DMS153 treated with DMSO at 0.1 percent for 48 hours (cell line): ENCODE results near the gene PCDHGB6.
"Not testable (repeated sequence)": the region's sequence is repeated elsewhere in the genome, so short reads cannot be mapped to it uniquely, and the experiment has no call there.

ENCODE experiments used
- DNase-seq: peaks from one replicate; lab custom pipeline; 2025; ENCODE audit not compliant: unreplicated experiment; lab: John Stamatoyannopoulos, UW

The PCDHGB6 gene

GRCh38 chr5:141417494-141418172, 9.8 kb downstream of the PCDHGB6 start, which contains the start of gene PCDHGB7:
Gene PCDHGB7 (plus strand): TSS chr5:141417677. CDS start chr5:141417860, 183 bp downstream.
- not testable (repeated sequence) for DNase-seq

- no peak for DNase-seq
Measured at GRCh38 chr5:141419074-141419880, 11.5 kb downstream of the PCDHGB6 start.

- DNase-seq: no peak
Measured at GRCh38 chr5:141420855-141421488, 13.2 kb downstream of the PCDHGB6 start, which contains the start of gene PCDHGA11. Gene PCDHGA11 (plus strand): TSS chr5:141421051. CDS start chr5:141421228, 177 bp downstream.

- no peak for DNase-seq
Measured at GRCh38 chr5:141421489-141421855, 13.7 kb downstream of the PCDHGB6 start.

GRCh38 chr5:141422742-141423291, 15.0 kb downstream of the PCDHGB6 start:
- no peak for DNase-seq

DNA sequence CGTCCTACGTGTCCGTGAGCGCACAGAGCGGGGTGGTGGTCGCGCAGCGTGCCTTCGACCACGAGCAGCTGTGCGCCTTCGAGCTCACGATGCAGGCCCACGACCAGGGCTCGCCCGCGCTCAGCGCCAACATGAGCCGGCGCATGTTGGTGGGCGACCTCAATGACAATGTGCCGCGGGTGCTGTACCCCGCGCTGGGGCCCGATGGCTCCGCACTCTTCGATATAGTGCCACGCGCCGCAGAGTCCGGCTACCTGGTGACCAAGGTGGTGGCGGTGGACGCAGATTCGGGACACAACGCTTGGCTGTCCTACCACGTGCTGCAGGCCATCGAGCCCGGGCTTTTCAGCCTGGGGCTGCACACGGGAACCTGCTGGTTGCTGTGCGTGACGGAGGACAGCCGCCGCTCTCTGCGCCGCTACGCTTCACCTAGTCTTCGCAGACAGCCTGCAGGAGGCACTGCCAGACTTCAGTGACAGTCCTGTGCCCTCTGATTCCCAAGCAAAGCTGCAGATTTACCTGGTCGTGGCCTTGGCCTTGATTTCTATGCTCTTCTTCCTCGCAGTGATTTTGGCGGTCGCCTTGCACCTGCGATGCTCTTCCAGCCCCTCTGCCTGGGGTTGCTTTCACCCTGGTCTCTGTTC, 20.1 kb downstream of the PCDHGB6 start:
- no peak for DNase-seq

- DNase-seq: no peak
Measured at GRCh38 chr5:141430332-141431113, 22.7 kb downstream of the PCDHGB6 start, which contains the start of gene PCDHGA12. Gene PCDHGA12 (plus strand): TSS chr5:141430507. CDS start chr5:141430760, 253 bp downstream.

DNA sequence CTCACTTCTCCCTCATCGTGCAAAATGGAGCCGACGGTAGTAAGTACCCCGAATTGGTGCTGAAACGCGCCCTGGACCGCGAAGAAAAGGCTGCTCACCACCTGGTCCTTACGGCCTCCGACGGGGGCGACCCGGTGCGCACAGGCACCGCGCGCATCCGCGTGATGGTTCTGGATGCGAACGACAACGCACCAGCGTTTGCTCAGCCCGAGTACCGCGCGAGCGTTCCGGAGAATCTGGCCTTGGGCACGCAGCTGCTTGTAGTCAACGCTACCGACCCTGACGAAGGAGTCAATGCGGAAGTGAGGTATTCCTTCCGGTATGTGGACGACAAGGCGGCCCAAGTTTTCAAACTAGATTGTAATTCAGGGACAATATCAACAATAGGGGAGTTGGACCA, 23.5 kb downstream of the PCDHGB6 start:
- DNase-seq: no peak

DNA sequence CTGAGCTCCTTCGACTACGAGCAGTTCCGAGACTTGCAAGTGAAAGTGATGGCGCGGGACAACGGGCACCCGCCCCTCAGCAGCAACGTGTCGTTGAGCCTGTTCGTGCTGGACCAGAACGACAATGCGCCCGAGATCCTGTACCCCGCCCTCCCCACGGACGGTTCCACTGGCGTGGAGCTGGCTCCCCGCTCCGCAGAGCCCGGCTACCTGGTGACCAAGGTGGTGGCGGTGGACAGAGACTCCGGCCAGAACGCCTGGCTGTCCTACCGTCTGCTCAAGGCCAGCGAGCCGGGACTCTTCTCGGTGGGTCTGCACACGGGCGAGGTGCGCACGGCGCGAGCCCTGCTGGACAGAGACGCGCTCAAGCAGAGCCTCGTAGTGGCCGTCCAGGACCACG, 24.5 kb downstream of the PCDHGB6 start:
- not testable (repeated sequence) for DNase-seq

- not testable (repeated sequence) for DNase-seq
Measured at GRCh38 chr5:141432726-141433125, 24.9 kb downstream of the PCDHGB6 start.

DNA sequence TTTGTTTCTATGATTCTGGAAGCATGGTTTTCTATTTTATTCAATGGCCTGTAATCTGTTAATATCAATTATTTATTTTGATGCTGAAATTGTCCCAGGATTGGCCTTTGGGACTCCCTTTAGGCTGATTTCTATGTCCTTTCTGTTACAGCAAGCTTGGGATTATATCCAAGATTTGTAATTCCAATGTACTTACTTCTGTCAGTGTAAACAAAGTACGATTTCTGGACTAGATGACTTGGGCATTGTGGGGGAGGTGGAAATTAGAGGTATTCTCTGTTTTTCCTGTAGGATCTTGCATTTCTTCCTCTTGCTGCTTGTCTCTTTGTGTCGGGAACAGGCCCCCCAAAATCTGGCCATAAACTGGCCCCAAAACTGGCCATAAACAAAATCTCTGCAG, 26.2 kb downstream of the PCDHGB6 start:
- no peak for DNase-seq

DNA sequence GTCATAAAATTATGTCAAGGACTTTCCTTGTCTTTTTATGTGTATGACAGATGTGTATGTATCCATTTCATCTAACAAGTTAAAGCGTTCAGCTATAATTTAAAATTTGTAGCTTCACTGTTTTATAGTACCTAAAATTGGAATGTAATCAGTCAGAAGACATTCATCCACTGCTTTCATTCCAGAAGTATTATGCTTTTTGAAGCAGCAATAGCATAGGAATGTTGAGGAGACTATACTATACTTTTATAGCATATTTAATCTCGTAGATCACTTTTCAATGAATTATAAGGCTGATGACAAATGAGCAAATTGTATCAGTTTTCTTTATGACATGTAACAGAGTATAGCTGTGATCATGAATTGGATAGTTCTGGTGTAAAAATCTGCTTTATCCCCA, 29.4 kb downstream of the PCDHGB6 start:
- DNase-seq: no peak

DNA sequence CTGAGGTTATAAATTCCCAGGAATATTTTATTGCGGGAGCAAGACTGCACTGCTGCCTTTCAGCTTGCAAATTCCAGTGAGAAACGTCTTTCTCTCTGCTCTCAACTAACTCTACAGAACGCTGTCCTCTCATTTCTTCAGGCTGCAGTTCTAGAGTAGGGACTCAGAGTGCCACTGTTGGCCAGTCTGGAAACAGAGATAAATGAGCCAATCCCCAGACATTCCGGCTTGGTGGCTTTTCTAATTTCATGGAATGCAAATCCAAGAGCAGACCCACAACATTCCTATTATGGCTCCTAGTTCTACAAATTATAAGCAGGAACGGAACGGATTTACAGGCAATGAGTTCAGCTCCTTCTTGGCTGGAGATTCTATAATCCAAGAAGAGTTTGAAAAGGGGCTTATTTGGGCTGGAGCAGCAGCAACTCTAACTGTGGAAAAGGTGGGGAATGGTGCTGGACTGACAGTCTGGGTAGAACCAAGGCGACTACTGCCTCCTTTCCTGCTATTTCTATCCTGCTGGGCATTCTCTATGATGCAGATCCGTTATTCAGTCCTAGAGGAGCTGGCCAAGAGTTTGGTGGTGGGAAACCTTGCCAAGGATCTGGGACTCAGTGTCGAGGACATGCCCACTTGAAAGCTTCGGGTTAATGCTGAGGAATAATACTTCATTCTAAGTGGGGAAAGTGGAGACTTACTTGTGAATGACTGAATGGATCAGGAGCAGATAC, 31.8 kb downstream of the PCDHGB6 start:
- no peak for DNase-seq

GRCh38 chr5:141440341-141440740, 32.5 kb downstream of the PCDHGB6 start:
- no peak for DNase-seq

GRCh38 chr5:141441571-141442170, 33.9 kb downstream of the PCDHGB6 start:
- no peak for DNase-seq
